Naive thymus-derived CD4-positive, alpha-beta T cell (primary cell): ENCODE results near the gene TPP1. TPM values are rescaled to one million over a fixed set of nuclear protein-coding genes. Genes with fewer than 3 reads are reported as not detected.

Experiments
- ATAC-seq: fragments of 150-1000 bp; cut with Tn5 transposase; 2 replicates; pipeline ENCODE4 v1.10.0; 2021; ENCODE audit warnings: mild to moderate bottlenecking, moderate library complexity
- CTCF ChIA-PET: fragments of 350-600 bp; sonication (Branson Sonifier 250); formaldehyde crosslinking; loops from one replicate; lab custom pipeline; 2021; ENCODE audit warnings: antibody characterized with exemption; lab: Charles Lee
- POLR2A ChIA-PET: fragments of 350-600 bp; sonication (Branson Sonifier 250); formaldehyde crosslinking; loops from one replicate; lab custom pipeline; 2021; ENCODE audit warnings: antibody characterized with exemption, inconsistent platforms; lab: Charles Lee
- DNase-seq, 9 donors: peaks; one replicate each; pipeline versions ENCODE4 v3.0.0 to v3.0.0-alpha.2; 2020 to 2022; ENCODE audit warnings: mixed read lengths in 1 of 9
- H3K27ac ChIP-seq: one replicate; pipeline ENCODE4 v1.7.0; 2013; ENCODE audit warnings: mild to moderate bottlenecking, low read depth, low read length, moderate library complexity
- H3K27me3 ChIP-seq, 2 donors: one replicate each; pipeline ENCODE4 v1.7.0; 2013; ENCODE audit warnings: low read length in 2 of 2, mild to moderate bottlenecking in 2 of 2, moderate library complexity in 2 of 2; ENCODE audit not compliant: control insufficient read depth in 2 of 2, insufficient read depth in 2 of 2
- H3K36me3 ChIP-seq, 3 experiments: 1 replicate in 2 of 3; 2 replicates in 1 of 3; pipeline ENCODE4 v1.7.0; 2013; ENCODE audit warnings: low read length in 3 of 3, mild to moderate bottlenecking in 3 of 3, moderate library complexity in 1 of 3; ENCODE audit not compliant: insufficient read depth in 3 of 3, control insufficient read depth in 2 of 3
- H3K4me1 ChIP-seq, 2 donors: one replicate each; pipeline ENCODE4 v1.7.0; 2013; ENCODE audit warnings: low read length in 2 of 2, mild to moderate bottlenecking in 2 of 2, moderate library complexity in 1 of 2; ENCODE audit not compliant: control insufficient read depth in 2 of 2, insufficient read depth in 2 of 2
- H3K4me3 ChIP-seq: 2 replicates; pipeline ENCODE4 v1.7.0; 2013; ENCODE audit warnings: mild to moderate bottlenecking, low read length
- H3K9me3 ChIP-seq, 3 experiments: 1 replicate in 2 of 3; 2 replicates in 1 of 3; pipeline ENCODE4 v1.7.0; 2013; ENCODE audit warnings: low read length in 3 of 3; ENCODE audit not compliant: control insufficient read depth in 2 of 3
- H3K27ac Mint-ChIP-seq, 9 donors: one replicate each; pipeline ENCODE4 v1.8.0; 2020 to 2022; ENCODE audit warnings: mixed read lengths in 9 of 9, mild to moderate bottlenecking in 8 of 9, moderate library complexity in 5 of 9, inconsistent platforms in 2 of 9
- H3K27me3 Mint-ChIP-seq, 5 donors: one replicate each; pipeline ENCODE4 v1.8.0; 2021 to 2022; ENCODE audit warnings: mixed read lengths in 5 of 5, mild to moderate bottlenecking in 1 of 5
- H3K36me3 Mint-ChIP-seq, 5 donors: one replicate each; pipeline ENCODE4 v1.8.0; 2020 to 2022; ENCODE audit warnings: mixed read lengths in 5 of 5, mild to moderate bottlenecking in 3 of 5, inconsistent platforms in 1 of 5
- H3K4me1 Mint-ChIP-seq, 7 donors: one replicate each; pipeline ENCODE4 v1.8.0; 2020 to 2022; ENCODE audit warnings: mixed read lengths in 7 of 7, mild to moderate bottlenecking in 3 of 7, inconsistent platforms in 1 of 7
- H3K4me3 Mint-ChIP-seq, 10 donors: one replicate each; pipeline ENCODE4 v1.8.0; 2020 to 2022; ENCODE audit warnings: mild to moderate bottlenecking in 10 of 10, mixed read lengths in 10 of 10, moderate library complexity in 6 of 10, inconsistent platforms in 2 of 10
- H3K9me3 Mint-ChIP-seq, 11 donors: one replicate each; pipeline ENCODE4 v1.8.0; 2020 to 2022; ENCODE audit warnings: mixed read lengths in 11 of 11, mild to moderate bottlenecking in 4 of 11, inconsistent platforms in 1 of 11, moderate library complexity in 1 of 11
- intact Hi-C, 2 donors: fragments of 100-400 bp; cut with micrococcal nuclease; formaldehyde crosslinking; loops; one replicate each; pipeline ENCODE4 v1.15.1; 2023
- polyA plus RNA-seq, 2 donors: library from polyadenylated mRNA; unstranded; fragments of 300-500 nt; fragmentation: Illumina TruSeq; gene quantifications; one replicate each; pipeline ENCODE4 v1.2.3, GENCODE V29; 2021
- total RNA-seq, 6 experiments: library from RNA in 5 of 6; stranded (reverse) in 5 of 6; gene quantifications; 1 replicate in 5 of 6; 2 replicates in 1 of 6; pipeline ENCODE4 v1.2.3 and lab custom pipeline; 2021 to 2026

The TPP1 gene
- total and polyA plus RNA-seq, 7 experiments from 2014 or later: 49.9 to 160 (median 116) TPM

- Histone ChIP-seq H3K4me1 (peaks cover 26 to 29% of the 10 kb centered on the region in 2 donors), H3K36me3 (peaks cover 7 to 57% (median 17%) of the 10 kb centered on the region in 3 experiments), H3K27ac (peak overlapping the region; percentile 91), H3K9me3 (no peaks in the 10 kb centered on the region), H3K4me3 (peak overlapping the region; percentile 68), H3K27me3 (no peaks in the 10 kb centered on the region)
- peak overlapping the region in 6 of 10 donors; percentile 84 to 94 (median 92) for H3K4me3 Mint-ChIP-seq
- DNase-seq: no peak
- ChIA-PET POLR2A (interaction anchor here (0.7 to 10.3 kb wide), 32 partner anchors 8 to 214 kb away, joined by 3 to 170 read pairs (median 6); partner anchors contain the start of genes ARFIP2, ILK, MRPL17 and RRP8), CTCF (interaction anchor here (0.6 to 3.9 kb wide), 13 partner anchors 8 to 126 kb away, joined by 3 to 19 read pairs (median 4); partner anchors contain the start of gene MRPL17)
- H3K27me3 Mint-ChIP-seq: no peaks in the 10 kb centered on the region
- H3K9me3 Mint-ChIP-seq: no peaks in the 10 kb centered on the region
- ATAC-seq: no peak
- H3K4me1 Mint-ChIP-seq: peaks cover 9 to 46% (median 33%) of the 10 kb centered on the region in 7 donors
- intact Hi-C loops: loop anchor here (1.0 to 10.0 kb wide), 11 partner anchors 8 to 903 kb away; partner anchors contain the start of genes ARFIP2 (in 2 of the 2), FHIP1B (in 2 of the 2), MRPL17 (in 2 of the 2) and TIMM10B (in 2 of the 2)
- H3K27ac Mint-ChIP-seq: peak overlapping the region in 4 of 9 donors; percentile 96 to 98 (median 96)
- peaks cover 7 to 56% (median 17%) of the 10 kb centered on the region in 5 donors for H3K36me3 Mint-ChIP-seq
These were observed 7.3 kb downstream of the TPP1 start for GRCh38 chr11:6611963-6612212.

GRCh38 chr11:6611092-6611962 lies 7.9 kb downstream of the TPP1 start:
- peaks cover 32 to 34% of the 10 kb centered on the region in 2 donors for H3K4me1 ChIP-seq
- peak overlapping the region; percentile 91 for H3K27ac ChIP-seq
- peak overlapping the region; percentile 68 for H3K4me3 ChIP-seq
- intact Hi-C loops: loop anchor here in 1 of 2 donors (10.0 kb wide), 1 partner anchor 903 kb away; the partner anchor contains the start of gene PPFIBP2
- H3K4me3 Mint-ChIP-seq: peak overlapping the region in 6 of 10 donors; percentile 84 to 94 (median 92)
- ChIA-PET POLR2A (interaction anchor here (0.6 to 10.3 kb wide), 33 partner anchors 7 to 213 kb away, joined by 3 to 170 read pairs (median 6); partner anchors contain the start of genes ARFIP2, ILK, MRPL17 and RRP8), CTCF (interaction anchor here (0.6 to 3.9 kb wide), 9 partner anchors 9 to 126 kb away, joined by 3 to 19 read pairs (median 5); partner anchors contain the start of gene MRPL17)
- peaks cover 9 to 46% (median 36%) of the 10 kb centered on the region in 7 donors for H3K4me1 Mint-ChIP-seq
- H3K9me3 ChIP-seq: no peaks in the 10 kb centered on the region
- H3K9me3 Mint-ChIP-seq: no peaks in the 10 kb centered on the region
- ATAC-seq (peak; percentile 8), DNase-seq (peak in 2 of 9 donors; percentile 20 to 50)
- H3K36me3 Mint-ChIP-seq: peaks cover 7 to 55% (median 17%) of the 10 kb centered on the region in 5 donors
- peaks cover 7 to 52% (median 17%) of the 10 kb centered on the region in 3 experiments for H3K36me3 ChIP-seq
- peak overlapping the region in 5 of 9 donors; percentile 90 to 98 (median 96) for H3K27ac Mint-ChIP-seq
- no peaks in the 10 kb centered on the region for H3K27me3 Mint-ChIP-seq
- no peaks in the 10 kb centered on the region for H3K27me3 ChIP-seq

- Histone ChIP-seq H3K4me3 (no peak overlapping the region), H3K27me3 (no peaks in the 10 kb centered on the region), H3K27ac (peak overlapping the region; percentile 91), H3K4me1 (peaks cover 39 to 42% of the 10 kb centered on the region in 2 donors), H3K9me3 (no peaks in the 10 kb centered on the region), H3K36me3 (peaks cover 7 to 44% (median 17%) of the 10 kb centered on the region in 3 experiments)
- intact Hi-C loops: loop anchor here in 1 of 2 donors (10.0 kb wide), 1 partner anchor 904 kb away; the partner anchor contains the start of gene PPFIBP2
- Mint-ChIP-seq H3K9me3 (no peaks in the 10 kb centered on the region), H3K4me1 (peaks cover 2 to 40% (median 33%) of the 10 kb centered on the region in 7 donors), H3K4me3 (peak overlapping the region in 7 of 10 donors; percentile 10 to 94 (median 92)), H3K27me3 (no peaks in the 10 kb centered on the region), H3K27ac (peak overlapping the region in 5 of 9 donors; percentile 75 to 98 (median 96)), H3K36me3 (peaks cover 3 to 51% (median 11%) of the 10 kb centered on the region in 5 donors)
- ChIA-PET POLR2A (interaction anchor here (0.6 to 10.3 kb wide), 13 partner anchors 7 to 208 kb away, joined by 3 to 170 read pairs (median 4); partner anchors contain the start of genes ILK, MRPL17, RRP8 and TPP1), CTCF (interaction anchor here (1.3 to 3.9 kb wide), 2 partner anchors 73 to 77 kb away, joined by 5 to 19 read pairs; partner anchors contain the start of gene MRPL17)
- DNase-seq (peak in 1 of 9 donors; percentile 20), ATAC-seq (no peak)
These were observed 8.6 kb downstream of the TPP1 start for GRCh38 chr11:6610591-6610990.

GRCh38 chr11:6609502-6610015 lies 9.7 kb downstream of the TPP1 start:
- CTCF ChIA-PET: interaction anchor here (0.6 to 1.4 kb wide), 2 partner anchors 8 to 74 kb away, joined by 3 to 4 read pairs; partner anchors contain the start of gene MRPL17
- H3K4me1 Mint-ChIP-seq: peaks cover 0 to 39% (median 33%) of the 10 kb centered on the region in 7 donors

GRCh38 chr11:6608726-6609501 lies 10.3 kb downstream of the TPP1 start:
- ATAC-seq (no peak), DNase-seq (peak in 1 of 9 donors; percentile 20)
- Histone ChIP-seq H3K4me1 (peaks cover 50 to 51% of the 10 kb centered on the region in 2 donors), H3K4me3 (no peak overlapping the region), H3K27ac (peak overlapping the region; percentile 91), H3K9me3 (no peaks in the 10 kb centered on the region), H3K36me3 (peaks cover 7 to 36% (median 17%) of the 10 kb centered on the region in 3 experiments), H3K27me3 (no peaks in the 10 kb centered on the region)
- Mint-ChIP-seq H3K36me3 (peaks cover 0 to 42% (median 8%) of the 10 kb centered on the region in 5 donors), H3K27me3 (no peaks in the 10 kb centered on the region), H3K27ac (peak overlapping the region in 7 of 9 donors; percentile 7 to 98 (median 63)), H3K4me3 (peak overlapping the region in 2 of 10 donors; percentile 28 to 75), H3K9me3 (no peaks in the 10 kb centered on the region), H3K4me1 (peaks cover 0 to 39% (median 33%) of the 10 kb centered on the region in 7 donors)
- intact Hi-C loops: loop anchor here in 1 of 2 donors (10.0 kb wide), 1 partner anchor 924 kb away; the partner anchor contains the start of genes TRIM22 and TRIM5
- ChIA-PET POLR2A (interaction anchor here (0.7 to 10.3 kb wide), 9 partner anchors 9 to 916 kb away, joined by 3 to 170 read pairs (median 3); partner anchors contain the start of genes APBB1, ARFIP2, MRPL17 and TIMM10B), CTCF (interaction anchor here (0.6 to 2.8 kb wide), 4 partner anchors 9 to 74 kb away, joined by 3 to 14 read pairs (median 4); partner anchors contain the start of gene MRPL17)

More at GRCh38 chr11:6609502-6610015, 9.7 kb downstream of the TPP1 start:
- POLR2A ChIA-PET: interaction anchor here (9.0 to 10.3 kb wide), 2 partner anchors 9 to 72 kb away, joined by 70 to 170 read pairs; partner anchors contain the start of genes MRPL17 and TPP1
- Histone ChIP-seq H3K4me3 (no peak overlapping the region), H3K9me3 (no peaks in the 10 kb centered on the region), H3K36me3 (peaks cover 7 to 34% (median 17%) of the 10 kb centered on the region in 3 experiments), H3K27ac (peak overlapping the region; percentile 91), H3K27me3 (no peaks in the 10 kb centered on the region), H3K4me1 (peaks cover 48 to 51% of the 10 kb centered on the region in 2 donors)
- H3K4me3 Mint-ChIP-seq: peak overlapping the region in 5 of 10 donors; percentile 10 to 75 (median 33)
- peak overlapping the region in 6 of 9 donors; percentile 18 to 98 (median 70) for H3K27ac Mint-ChIP-seq
- intact Hi-C loops: loop anchor here (10.0 kb wide), 2 partner anchors 905 to 925 kb away; partner anchors contain the start of genes PPFIBP2 (in 1 of the 2), TRIM22 (in 1 of the 2) and TRIM5 (in 1 of the 2)
- no peak for ATAC-seq
- H3K27me3 Mint-ChIP-seq: no peaks in the 10 kb centered on the region
- H3K9me3 Mint-ChIP-seq: no peaks in the 10 kb centered on the region
- peaks cover 0 to 43% (median 8%) of the 10 kb centered on the region in 5 donors for H3K36me3 Mint-ChIP-seq
- DNase-seq: peak in 1 of 9 donors; percentile 17
